H1 (cell line): ENCODE results near the gene SPHKAP.

Source experiments
- CTCF ChIP-seq, 3 experiments: IDR thresholded peaks; 1 replicate in 2 of 3; 2 replicates in 1 of 3; pipeline versions ENCODE4 v1.5.1 to v1.6.1; 2011; ENCODE audit warnings: low read length in 3 of 3, mild to moderate bottlenecking in 3 of 3, inconsistent platforms in 2 of 3, low read depth in 1 of 3, moderate library complexity in 1 of 3; ENCODE audit not compliant: insufficient read depth in 1 of 3; ENCODE audit errors: control extremely low read depth in 1 of 3
- EP300 ChIP-seq, 2 experiments: IDR thresholded peaks; 1 replicate in 1 of 2; 2 replicates in 1 of 2; pipeline ENCODE4 v1.6.1; 2011 to 2012; ENCODE audit warnings: low read depth in 2 of 2, low read length in 2 of 2, mild to moderate bottlenecking in 2 of 2, borderline replicate concordance in 1 of 2, inconsistent platforms in 1 of 2, moderate library complexity in 1 of 2
- POLR2A ChIP-seq, 2 experiments: IDR thresholded peaks; 1 replicate in 1 of 2; 2 replicates in 1 of 2; pipeline ENCODE4 v1.6.1; 2011; ENCODE audit warnings: low read depth in 2 of 2, low read length in 2 of 2, mild to moderate bottlenecking in 2 of 2; ENCODE audit errors: control extremely low read depth in 1 of 2
- SIRT6 ChIP-seq: IDR thresholded peaks from one replicate; pipeline ENCODE4 v1.7.1; 2012; ENCODE audit warnings: low read length, inconsistent platforms
- YY1 ChIP-seq: IDR thresholded peaks from 2 replicates; pipeline ENCODE4 v1.6.1; 2011; ENCODE audit warnings: low read depth, mild to moderate bottlenecking, low read length

- TF ChIP-seq CTCF (IDR thresholded peaks at IDR 0.05; ENCODE audit: control extremely low read depth in 1 of 3, insufficient read depth in 1 of 3, low read depth in 1 of 3, low read length in 3 of 3) = no peak
- no peak for TF ChIP-seq SIRT6
- TF ChIP-seq POLR2A (IDR thresholded peaks at IDR 0.05; ENCODE audit: control extremely low read depth in 1 of 2, low read depth in 2 of 2, low read length in 2 of 2) = no peak
- TF ChIP-seq EP300 (IDR thresholded peaks at IDR 0.05; ENCODE audit: borderline replicate concordance in 1 of 2, low read depth in 2 of 2, low read length in 2 of 2) = no peak
- TF ChIP-seq YY1 = no peak
Measured at GRCh38 chr2:228131833-228132232, 49.7 kb downstream of the SPHKAP start.
